ENCODE measurements around the gene KCNMA1. TPM values are rescaled to one million over a fixed set of nuclear protein-coding genes. Genes with fewer than 3 reads are reported as not detected.

Gene KCNMA1
- total RNA-seq, 1 donor = 106 TPM

DNA sequence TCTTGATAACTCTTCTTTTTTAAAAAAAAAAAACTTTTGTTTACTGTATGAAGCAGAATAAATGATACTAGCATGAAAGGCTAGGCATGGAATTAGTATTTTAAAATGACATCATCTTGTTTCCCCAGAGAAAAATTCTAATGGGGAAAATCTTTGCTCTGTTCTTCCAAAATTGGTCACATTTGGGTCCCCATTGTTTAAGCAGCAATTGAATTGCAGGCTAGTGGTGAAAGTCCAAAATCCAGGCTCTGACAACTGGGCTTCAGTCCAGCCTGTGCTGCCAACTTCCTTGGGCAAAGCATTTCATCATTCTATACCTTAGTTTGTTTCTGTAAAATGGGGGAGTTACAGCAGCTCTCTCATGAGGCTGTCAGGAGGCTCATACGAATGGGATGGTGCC, 726.4 kb downstream of the KCNMA1 start:
- peak; percentile 15 for DNase-seq (ENCODE audit: low read depth)
- no peak for TF ChIP-seq CTCF (IDR thresholded peaks at IDR 0.05; ENCODE audit: insufficient read depth, low read length)
- H3K4me3 ChIP-seq (ENCODE audit: low read depth, low read length) = no peak overlapping the region

GRCh38 chr10:76910184-76910962, 727.2 kb downstream of the KCNMA1 start:
- TF ChIP-seq CTCF (IDR thresholded peaks at IDR 0.05; ENCODE audit: insufficient read depth, low read length) = no peak
- no peak overlapping the region for H3K4me3 ChIP-seq (ENCODE audit: low read depth, low read length)
- no peak for DNase-seq (ENCODE audit: low read depth)

GRCh38 chr10:76906256-76906655, 731.4 kb downstream of the KCNMA1 start:
- H3K4me3 ChIP-seq (ENCODE audit: low read depth, low read length) = no peak overlapping the region
- DNase-seq (ENCODE audit: low read depth) = no peak

GRCh38 chr10:76905251-76905650, 732.4 kb downstream of the KCNMA1 start:
- no peak overlapping the region for H3K4me3 ChIP-seq (ENCODE audit: low read depth, low read length)
- no peak for DNase-seq (ENCODE audit: low read depth)
- no peak for TF ChIP-seq CTCF (IDR thresholded peaks at IDR 0.05; ENCODE audit: insufficient read depth, low read length)

More at GRCh38 chr10:76906256-76906655, 731.4 kb downstream of the KCNMA1 start:
- TF ChIP-seq CTCF (IDR thresholded peaks at IDR 0.05; ENCODE audit: insufficient read depth, low read length) = no peak

- no peak for TF ChIP-seq CTCF (IDR thresholded peaks at IDR 0.05; ENCODE audit: insufficient read depth, low read length)
- no peak overlapping the region for H3K4me3 ChIP-seq (ENCODE audit: low read depth, low read length)
- DNase-seq (ENCODE audit: low read depth) = no peak
Measured at GRCh38 chr10:76903387-76903945, 734.1 kb downstream of the KCNMA1 start.

DNA sequence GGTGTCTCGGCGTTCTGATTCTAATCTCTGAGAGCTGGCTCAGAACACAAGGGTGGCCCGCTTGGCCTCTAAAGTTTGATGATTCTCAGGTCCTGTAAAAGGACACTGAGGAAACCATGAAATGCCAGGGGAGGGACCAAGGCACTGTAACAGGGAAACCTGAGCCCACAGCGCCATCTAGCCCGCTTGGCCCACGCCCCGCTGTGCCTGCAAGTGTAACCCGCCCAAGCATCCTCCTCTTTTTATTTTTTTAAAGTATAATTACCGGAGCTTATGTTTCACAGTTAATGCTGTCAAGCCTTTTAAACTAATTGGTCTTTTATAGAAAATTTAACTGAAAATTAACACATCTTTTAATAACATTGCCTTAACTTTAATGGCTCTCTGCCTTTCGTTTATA, 734.7 kb downstream of the KCNMA1 start:
- DNase-seq (ENCODE audit: low read depth) = peak; percentile 25
- TF ChIP-seq CTCF (IDR thresholded peaks at IDR 0.05; ENCODE audit: insufficient read depth, low read length) = peak; percentile 25
- no peak overlapping the region for H3K4me3 ChIP-seq (ENCODE audit: low read depth, low read length)
